GM21447 (cell line): Measurements from ENCODE around the gene DPP8.

Experiments
- ATAC-seq: cut with Tn5 transposase; IDR thresholded peaks from one replicate; pipeline ENCODE4 v1.9.1; 2021; ENCODE audit not compliant: unreplicated experiment

Gene DPP8

GRCh38 chr15:65426216-65426853 is 91.2 kb downstream of the DPP8 start:
- no peak for ATAC-seq

- no peak for ATAC-seq
These were observed 92.8 kb downstream of the DPP8 start for GRCh38 chr15:65424683-65425082.

GRCh38 chr15:65423976-65424679 is 93.4 kb downstream of the DPP8 start:
- no peak for ATAC-seq

GRCh38 chr15:65423150-65423975 is 94.1 kb downstream of the DPP8 start:
- no peak for ATAC-seq

GRCh38 chr15:65421360-65422215 is 95.9 kb downstream of the DPP8 start:
- no peak for ATAC-seq

- ATAC-seq: no peak
These were observed 96.5 kb downstream of the DPP8 start for GRCh38 chr15:65420975-65421359.

- no peak for ATAC-seq
These were observed 98.9 kb downstream of the DPP8 start for GRCh38 chr15:65418596-65418995.

- no peak for ATAC-seq
These were observed 100.6 kb downstream of the DPP8 start for GRCh38 chr15:65416845-65417416.

- ATAC-seq: no peak
These were observed 102.5 kb downstream of the DPP8 start for GRCh38 chr15:65414841-65415621.

GRCh38 chr15:65413760-65414144 is 103.7 kb downstream of the DPP8 start:
- no peak for ATAC-seq

GRCh38 chr15:65413051-65413759 is 104.3 kb downstream of the DPP8 start:
- no peak for ATAC-seq

- ATAC-seq: no peak
These were observed 104.9 kb downstream of the DPP8 start for GRCh38 chr15:65412556-65412955.

- ATAC-seq: no peak
These were observed 105.9 kb downstream of the DPP8 start for GRCh38 chr15:65411465-65412071.

- ATAC-seq: no peak
These were observed 106.5 kb downstream of the DPP8 start for GRCh38 chr15:65410972-65411371.

GRCh38 chr15:65410036-65410435 is 107.5 kb downstream of the DPP8 start:
- no peak for ATAC-seq

GRCh38 chr15:65409036-65409631 is 108.4 kb downstream of the DPP8 start:
- no peak for ATAC-seq

- ATAC-seq: no peak
These were observed 109.0 kb downstream of the DPP8 start for GRCh38 chr15:65408324-65409035.
